Parathyroid adenoma (tissue), 2 donors: ENCODE data around the gene DMXL2.
"Not testable (repeated sequence)": the region's sequence is repeated elsewhere in the genome, so short reads cannot be mapped to it uniquely, and the experiment has no call there.

ENCODE experiments used
- H2AFZ ChIP-seq: fragments of 300-600 bp; sonication (generic); one replicate; pipeline ENCODE4 v1.7.0; 2017; ENCODE audit warnings: antibody characterized with exemption, mild to moderate bottlenecking
- H3K27ac ChIP-seq: fragments of 300-600 bp; sonication (generic); one replicate; pipeline ENCODE4 v1.7.0; 2017
- H3K27me3 ChIP-seq: fragments of 300-600 bp; sonication (generic); one replicate; pipeline ENCODE4 v1.7.0; 2017; ENCODE audit warnings: low read length; ENCODE audit not compliant: control insufficient read depth, insufficient read depth
- H3K36me3 ChIP-seq: fragments of 300-600 bp; sonication (generic); one replicate; pipeline ENCODE4 v1.7.0; 2017; ENCODE audit warnings: low read length; ENCODE audit not compliant: control insufficient read depth, insufficient read depth
- H3K4me1 ChIP-seq: fragments of 300-600 bp; sonication (generic); one replicate; pipeline ENCODE4 v1.7.0; 2017; ENCODE audit warnings: control low read depth
- H3K4me2 ChIP-seq: fragments of 300-600 bp; sonication (generic); one replicate; pipeline ENCODE4 v1.7.0; 2017; ENCODE audit warnings: low read length
- H3K4me3 ChIP-seq: fragments of 300-600 bp; sonication (generic); one replicate; pipeline ENCODE4 v1.7.0; 2017; ENCODE audit warnings: low read depth, low read length
- H3K79me2 ChIP-seq: fragments of 300-600 bp; sonication (generic); one replicate; pipeline ENCODE4 v1.7.0; 2017; ENCODE audit warnings: control low read depth
- H3K9ac ChIP-seq: fragments of 300-600 bp; sonication (generic); one replicate; pipeline ENCODE4 v1.7.0; 2017; ENCODE audit warnings: mild to moderate bottlenecking
- H3K9me3 ChIP-seq: fragments of 300-600 bp; sonication (generic); one replicate; pipeline ENCODE4 v1.7.0; 2017; ENCODE audit warnings: low read length; ENCODE audit not compliant: control insufficient read depth
- TF ChIP-seq, protein P1 (sequence below): fragments of 300-600 bp; sonication (generic); IDR thresholded peaks from one replicate; pipeline ENCODE4 v1.7.0; 2017; ENCODE audit warnings: antibody characterized with exemption, mild to moderate bottlenecking
- donor health status: primary hyperparathyroidism.

DMXL2 gene

DNA sequence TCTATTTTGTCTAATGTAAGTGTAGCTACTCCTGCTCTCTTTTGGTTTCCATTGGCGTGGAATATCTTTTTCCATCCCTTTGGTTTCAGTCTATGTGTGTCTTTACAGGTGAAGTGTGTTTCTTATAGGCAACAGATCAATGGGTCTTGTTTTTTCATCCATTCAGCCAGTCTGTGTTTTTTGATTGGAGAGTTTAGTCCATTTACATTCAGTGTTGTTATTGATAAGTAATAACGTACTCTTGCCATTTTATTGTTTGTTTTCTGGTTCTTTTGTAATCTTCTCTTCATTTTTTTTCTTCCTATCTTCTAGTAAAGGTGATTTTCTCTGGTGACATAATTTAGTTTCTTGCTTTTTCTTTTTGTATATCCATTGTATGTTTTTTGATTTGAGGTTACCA is 184.0 kb downstream of the DMXL2 start:
- TF ChIP-seq, protein P1, sequence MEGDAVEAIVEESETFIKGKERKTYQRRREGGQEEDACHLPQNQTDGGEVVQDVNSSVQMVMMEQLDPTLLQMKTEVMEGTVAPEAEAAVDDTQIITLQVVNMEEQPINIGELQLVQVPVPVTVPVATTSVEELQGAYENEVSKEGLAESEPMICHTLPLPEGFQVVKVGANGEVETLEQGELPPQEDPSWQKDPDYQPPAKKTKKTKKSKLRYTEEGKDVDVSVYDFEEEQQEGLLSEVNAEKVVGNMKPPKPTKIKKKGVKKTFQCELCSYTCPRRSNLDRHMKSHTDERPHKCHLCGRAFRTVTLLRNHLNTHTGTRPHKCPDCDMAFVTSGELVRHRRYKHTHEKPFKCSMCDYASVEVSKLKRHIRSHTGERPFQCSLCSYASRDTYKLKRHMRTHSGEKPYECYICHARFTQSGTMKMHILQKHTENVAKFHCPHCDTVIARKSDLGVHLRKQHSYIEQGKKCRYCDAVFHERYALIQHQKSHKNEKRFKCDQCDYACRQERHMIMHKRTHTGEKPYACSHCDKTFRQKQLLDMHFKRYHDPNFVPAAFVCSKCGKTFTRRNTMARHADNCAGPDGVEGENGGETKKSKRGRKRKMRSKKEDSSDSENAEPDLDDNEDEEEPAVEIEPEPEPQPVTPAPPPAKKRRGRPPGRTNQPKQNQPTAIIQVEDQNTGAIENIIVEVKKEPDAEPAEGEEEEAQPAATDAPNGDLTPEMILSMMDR = no peak

DNA sequence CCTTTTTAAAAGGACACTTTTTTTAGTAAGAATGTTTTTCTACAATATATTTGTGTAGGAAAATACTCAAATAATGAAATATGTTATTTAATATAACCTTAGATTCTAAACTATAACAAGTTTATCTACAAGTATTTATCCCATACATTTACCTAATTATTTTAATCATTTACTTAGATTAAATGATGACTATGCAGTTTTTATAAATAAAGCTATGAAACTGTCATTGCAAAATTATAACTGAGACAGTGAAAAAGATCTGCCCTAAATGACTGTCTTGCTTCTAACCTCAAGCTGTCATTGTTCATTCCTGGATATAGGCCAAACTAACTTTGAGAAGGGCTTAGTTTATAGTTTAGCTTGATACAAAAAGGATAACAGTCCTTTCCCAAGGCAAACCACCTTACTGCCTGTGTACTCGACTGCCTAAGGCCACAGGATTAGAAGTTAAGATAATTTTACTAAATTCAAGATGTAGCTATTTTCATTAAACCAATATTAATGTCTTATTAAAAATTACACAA is 197.0 kb downstream of the DMXL2 start:
- Histone ChIP-seq H3K4me2 (no peak overlapping the region), H3K9ac (no peak overlapping the region), H3K4me1 (no peaks in the 10 kb centered on the region), H3K36me3 (no peaks in the 10 kb centered on the region), H3K27me3 (no peaks in the 10 kb centered on the region), H2AFZ (no peak overlapping the region), H3K4me3 (no peak overlapping the region), H3K27ac (no peak overlapping the region), H3K79me2 (no peaks in the 10 kb centered on the region), H3K9me3 (no peaks in the 10 kb centered on the region)
- TF ChIP-seq, protein P1 = no peak

More for the DNA sequence above, 184.0 kb downstream of the DMXL2 start:
- H3K4me3 ChIP-seq = no peak overlapping the region
- H3K4me1 ChIP-seq = no peaks in the 10 kb centered on the region
- no peaks in the 10 kb centered on the region for H3K79me2 ChIP-seq
- no peaks in the 10 kb centered on the region for H3K9me3 ChIP-seq
- H2AFZ ChIP-seq = no peak overlapping the region
- H3K9ac ChIP-seq = no peak overlapping the region
- no peaks in the 10 kb centered on the region for H3K36me3 ChIP-seq
- H3K27me3 ChIP-seq = no peaks in the 10 kb centered on the region
- no peak overlapping the region for H3K27ac ChIP-seq
- H3K4me2 ChIP-seq = no peak overlapping the region

DNA sequence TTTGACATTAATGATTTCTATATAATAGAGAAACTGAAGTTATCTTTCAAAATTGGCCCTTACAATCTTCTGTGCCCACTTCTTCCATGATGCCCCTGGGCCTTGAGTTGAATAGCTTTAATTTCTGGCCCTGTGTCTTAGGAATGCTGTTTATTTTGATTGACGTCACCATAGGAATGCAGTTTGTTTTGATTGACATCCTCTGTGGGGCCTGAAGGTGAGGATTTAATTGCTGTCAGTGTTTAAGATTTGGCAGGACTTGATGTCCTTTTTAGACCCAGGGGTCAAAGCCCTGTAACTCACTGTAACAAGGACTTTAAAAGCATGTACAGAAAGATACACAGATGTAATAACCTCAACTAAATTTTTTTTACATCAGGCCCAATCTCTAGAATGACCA is 197.8 kb downstream of the DMXL2 start:
- H3K36me3 ChIP-seq = no peaks in the 10 kb centered on the region
- H3K79me2 ChIP-seq = no peaks in the 10 kb centered on the region
- H3K9me3 ChIP-seq = no peaks in the 10 kb centered on the region
- no peak overlapping the region for H3K4me3 ChIP-seq
- no peak overlapping the region for H3K27ac ChIP-seq
- H3K4me2 ChIP-seq = no peak overlapping the region
- H3K4me1 ChIP-seq = no peaks in the 10 kb centered on the region
- H2AFZ ChIP-seq = no peak overlapping the region
- TF ChIP-seq, protein P1 = no peak
- no peaks in the 10 kb centered on the region for H3K27me3 ChIP-seq
- no peak overlapping the region for H3K9ac ChIP-seq

DNA sequence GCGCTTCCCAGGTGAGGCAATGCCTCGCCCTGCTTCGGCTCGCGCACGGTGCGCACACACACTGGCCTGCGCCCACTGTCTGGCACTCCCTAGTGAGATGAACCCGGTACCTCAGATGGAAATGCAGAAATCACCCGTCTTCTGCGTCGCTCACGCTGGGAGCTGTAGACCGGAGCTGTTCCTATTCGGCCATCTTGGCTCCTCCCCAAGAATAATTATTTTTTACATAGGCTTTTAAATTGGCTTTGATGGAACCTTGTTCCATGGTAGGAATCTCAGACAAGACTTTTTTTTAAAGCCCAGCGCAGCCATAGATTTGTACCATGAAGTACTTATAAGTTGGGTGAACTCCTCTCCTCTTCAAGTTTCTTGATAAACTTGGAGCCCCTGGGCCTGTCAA is 199.5 kb downstream of the DMXL2 start:
- H3K4me3 ChIP-seq, H2AFZ ChIP-seq, H3K4me2 ChIP-seq, H3K4me1 ChIP-seq, H3K9ac ChIP-seq, H3K27ac ChIP-seq, H3K27me3 ChIP-seq, H3K79me2 ChIP-seq, H3K9me3 ChIP-seq, H3K36me3 ChIP-seq: not testable (repeated sequence)

DNA sequence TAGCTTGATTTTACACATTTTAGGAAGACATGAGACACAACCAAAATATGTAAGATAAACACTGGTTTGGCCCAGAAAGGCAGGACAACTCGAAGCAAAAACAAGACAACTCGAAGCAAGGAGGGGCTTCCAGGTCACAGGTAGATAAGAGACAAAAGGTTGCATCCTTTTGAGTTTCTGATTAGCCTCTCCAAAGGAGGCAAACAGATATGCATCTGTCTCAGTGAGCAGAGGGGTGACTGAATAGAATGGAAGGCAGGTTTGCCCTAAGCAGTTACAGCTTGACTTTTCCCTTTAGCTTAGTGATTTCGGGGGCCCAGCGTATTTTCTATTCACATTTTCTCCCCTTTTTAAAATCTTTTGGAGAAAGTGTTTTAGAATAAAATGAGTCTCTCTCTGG is 206.4 kb downstream of the DMXL2 start:
- H3K36me3 ChIP-seq = no peaks in the 10 kb centered on the region
- no peak overlapping the region for H3K4me2 ChIP-seq
- H3K9me3 ChIP-seq = no peaks in the 10 kb centered on the region
- no peak overlapping the region for H3K4me3 ChIP-seq
- no peaks in the 10 kb centered on the region for H3K27me3 ChIP-seq
- H3K4me1 ChIP-seq = no peaks in the 10 kb centered on the region
- no peaks in the 10 kb centered on the region for H3K79me2 ChIP-seq
- H3K27ac ChIP-seq = no peak overlapping the region
- TF ChIP-seq, protein P1 = no peak
- H2AFZ ChIP-seq = no peak overlapping the region
- no peak overlapping the region for H3K9ac ChIP-seq
